GM18951 (cell line): ENCODE measurements around the gene EIF2D.
"Not testable (repeated sequence)": the region's sequence is repeated elsewhere in the genome, so short reads cannot be mapped to it uniquely, and the experiment has no call there.

Experiments used
- POLR2A ChIP-seq: IDR thresholded peaks from 4 replicates; pipeline ENCODE4 v1.6.1; 2011; ENCODE audit warnings: mild to moderate bottlenecking; ENCODE audit not compliant: insufficient read length, insufficient read depth; ENCODE audit errors: extremely low read depth
- in situ Hi-C: fragments of 300-500 bp; cut with MboI; formaldehyde crosslinking; loops from one replicate; pipeline ENCODE4 v1.12.0; 2022; ENCODE audit warnings: low sequenced_read_pairs, mixed read lengths, inconsistent platforms; ENCODE audit not compliant: unreplicated experiment

The EIF2D gene

DNA sequence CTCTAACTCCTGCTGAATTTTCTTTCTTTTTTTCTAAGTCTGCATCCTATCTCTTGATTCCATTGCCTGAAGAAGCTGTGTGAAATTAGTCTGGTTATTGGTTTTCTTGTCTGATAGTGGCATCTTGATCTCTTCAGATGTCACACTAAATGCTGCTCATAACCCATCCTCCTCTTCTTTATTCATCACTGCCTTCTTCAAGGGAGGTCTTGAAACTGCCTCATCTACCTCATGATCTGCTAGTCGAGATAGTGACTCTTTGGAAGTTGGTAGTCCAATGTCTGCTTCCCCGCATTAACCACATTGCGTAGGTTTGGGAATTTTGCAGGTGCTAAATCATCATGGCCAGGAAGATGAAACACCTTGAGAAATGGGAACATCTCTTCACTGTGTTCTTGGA lies 38.7 kb upstream of the EIF2D start:
- TF ChIP-seq POLR2A, result no peak
- in situ Hi-C loops, result no loop called here

DNA sequence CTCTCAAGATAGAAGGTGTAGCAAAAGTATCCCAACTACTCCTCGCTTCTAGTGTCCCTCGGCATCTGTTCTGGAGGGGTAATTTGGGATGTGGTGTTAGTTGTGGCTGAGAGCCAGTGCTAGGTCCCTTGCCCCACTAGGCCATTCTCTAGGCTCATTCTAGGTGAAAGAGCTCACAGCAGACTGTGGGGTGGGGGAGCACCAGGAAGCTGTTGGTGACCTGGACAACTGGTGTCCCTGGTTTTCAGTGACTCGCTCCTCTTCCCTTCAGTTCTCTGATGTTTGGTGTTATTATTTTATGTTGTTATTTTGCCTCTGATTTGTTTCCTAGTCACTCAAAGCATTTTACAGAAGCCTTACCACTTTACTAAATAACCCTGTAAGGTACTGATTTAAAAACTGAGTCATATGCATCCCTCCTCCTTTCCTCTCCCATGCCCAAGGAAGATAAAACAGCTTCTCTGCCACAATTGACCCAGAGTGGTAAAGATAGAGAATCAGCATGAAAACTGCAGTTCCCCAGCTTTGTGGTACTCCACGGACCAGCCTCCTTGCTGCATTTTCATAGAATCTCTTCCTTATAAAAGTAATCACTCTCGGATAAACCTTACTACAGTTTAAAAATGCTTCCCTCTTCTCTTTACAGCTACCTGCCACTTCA lies 37.1 kb upstream of the EIF2D start:
- in situ Hi-C loops, result no loop called here
- TF ChIP-seq POLR2A, result no peak

DNA sequence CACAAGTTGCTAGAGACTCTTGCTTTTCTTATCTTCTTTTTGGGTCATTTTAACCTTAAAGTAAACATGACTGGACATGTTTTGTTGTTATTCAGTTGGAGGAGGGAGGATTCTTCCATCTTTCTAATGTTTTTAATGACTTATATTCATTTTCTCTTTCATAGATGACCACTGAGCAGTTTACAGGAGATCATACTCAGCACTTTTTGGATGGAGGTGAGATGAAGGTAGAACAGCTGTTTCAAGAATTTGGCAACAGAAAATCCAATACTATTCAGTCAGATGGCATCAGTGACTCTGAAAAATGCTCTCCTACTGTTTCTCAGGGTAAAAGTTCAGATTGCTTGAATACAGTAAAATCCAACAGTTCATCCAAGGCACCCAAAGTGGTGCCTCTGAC lies 35.0 kb upstream of the EIF2D start:
- TF ChIP-seq POLR2A, result no peak
- in situ Hi-C loops, result no loop called here

DNA sequence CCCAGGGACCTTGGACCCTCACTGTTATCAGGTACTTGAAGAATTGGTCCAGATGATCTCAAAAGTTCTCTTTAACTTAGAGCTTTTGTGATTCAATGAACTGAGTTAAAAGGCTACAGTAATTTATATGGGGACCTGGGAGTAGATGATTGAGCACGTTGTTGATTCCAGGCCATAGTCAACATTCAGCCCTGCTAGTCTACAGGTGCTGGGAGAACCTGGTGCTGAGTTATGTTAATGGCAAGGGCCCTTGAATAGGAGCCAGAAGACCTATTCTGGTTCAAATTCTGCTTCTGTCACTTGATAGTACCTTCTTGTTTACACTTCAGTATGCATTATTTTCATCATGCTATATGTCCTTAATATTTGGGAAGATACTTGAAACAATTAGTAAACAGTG lies 34.2 kb upstream of the EIF2D start:
- TF ChIP-seq POLR2A, result no peak
- in situ Hi-C loops, result no loop called here

DNA sequence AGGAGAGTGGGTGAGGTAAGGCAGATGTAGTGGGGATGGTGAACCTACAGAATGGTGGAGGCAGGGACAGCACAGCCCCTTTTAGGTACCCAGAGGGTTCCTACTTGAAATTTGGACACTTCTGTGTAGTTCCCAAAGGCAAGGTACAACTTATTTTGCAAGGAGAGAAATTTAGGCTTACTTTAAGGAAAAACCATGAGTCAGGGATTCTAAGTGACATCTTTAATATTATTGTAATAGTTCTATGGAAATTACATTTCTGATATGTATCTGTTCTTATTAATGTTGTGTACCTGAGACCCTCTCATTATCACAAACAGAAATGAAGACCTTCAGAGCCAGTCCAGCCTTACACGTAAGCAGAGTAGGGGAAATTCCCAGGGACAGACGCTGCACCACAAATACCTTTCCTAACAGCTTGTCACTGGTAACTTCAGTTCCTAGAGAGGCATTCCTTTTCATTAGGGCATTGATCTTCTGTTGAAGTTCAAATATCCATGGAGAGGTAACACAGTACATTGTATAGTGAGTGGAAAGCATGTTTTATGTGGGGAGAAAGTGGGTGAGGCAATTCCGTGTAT lies 30.9 kb upstream of the EIF2D start:
- no peak for TF ChIP-seq POLR2A
- in situ Hi-C loops, result no loop called here

DNA sequence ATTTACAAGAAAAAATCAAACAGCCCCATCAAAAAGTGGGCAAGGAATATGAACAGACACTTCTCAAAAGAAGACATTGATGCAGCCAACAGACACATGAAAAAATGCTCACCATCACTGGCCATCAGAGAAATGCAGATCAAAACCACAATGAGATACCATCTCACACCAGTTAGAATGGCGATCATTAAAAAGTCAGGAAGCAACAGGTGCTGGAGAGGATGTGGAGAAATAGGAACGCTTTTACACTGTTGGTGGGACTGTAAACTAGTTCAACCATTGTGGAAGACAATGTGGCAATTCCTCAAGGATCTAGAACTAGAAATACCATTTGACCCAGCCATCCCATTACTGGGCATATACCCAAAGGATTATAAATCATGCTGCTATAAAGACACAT lies 29.8 kb upstream of the EIF2D start:
- in situ Hi-C loops, result not testable (repeated sequence)

DNA sequence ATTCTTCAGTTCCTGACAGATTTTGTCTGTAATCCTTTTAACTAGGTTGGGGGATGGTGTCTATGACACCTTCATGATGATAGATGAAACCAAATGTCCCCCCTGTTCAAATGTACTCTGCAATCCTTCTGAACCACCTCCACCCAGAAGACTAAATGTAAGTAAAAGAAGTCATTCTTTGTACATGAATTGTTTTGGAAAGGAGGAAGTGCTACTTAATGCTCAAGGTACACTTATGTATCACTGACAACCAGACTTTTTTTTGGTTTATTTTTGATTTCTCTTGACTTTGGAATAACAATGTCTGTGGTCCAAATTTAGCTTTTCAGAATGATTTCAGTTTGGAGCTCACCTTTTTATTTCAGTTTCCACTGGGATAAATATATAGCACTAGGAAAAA lies 25.3 kb upstream of the EIF2D start:
- no peak for TF ChIP-seq POLR2A
- in situ Hi-C loops, result no loop called here

DNA sequence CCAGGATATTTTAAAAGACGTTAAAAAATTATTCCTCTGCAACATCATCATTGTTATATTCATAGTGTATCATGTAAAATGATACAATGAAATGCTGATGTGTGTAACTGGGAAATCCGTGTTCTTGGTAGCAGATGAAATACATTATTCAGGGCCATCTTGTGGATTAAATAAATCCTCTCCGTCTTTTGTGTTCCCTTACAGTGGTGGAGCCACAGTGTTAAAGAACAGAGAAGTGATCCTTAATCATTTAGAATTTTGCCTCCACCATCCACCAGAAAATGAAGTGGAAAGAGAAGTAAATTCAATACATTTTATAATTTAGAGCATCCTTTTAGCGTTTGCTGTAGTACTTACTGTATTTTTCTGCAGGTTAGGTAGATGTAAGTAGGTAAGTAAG lies 24.4 kb upstream of the EIF2D start:
- in situ Hi-C loops, result no loop called here
- TF ChIP-seq POLR2A, result no peak

DNA sequence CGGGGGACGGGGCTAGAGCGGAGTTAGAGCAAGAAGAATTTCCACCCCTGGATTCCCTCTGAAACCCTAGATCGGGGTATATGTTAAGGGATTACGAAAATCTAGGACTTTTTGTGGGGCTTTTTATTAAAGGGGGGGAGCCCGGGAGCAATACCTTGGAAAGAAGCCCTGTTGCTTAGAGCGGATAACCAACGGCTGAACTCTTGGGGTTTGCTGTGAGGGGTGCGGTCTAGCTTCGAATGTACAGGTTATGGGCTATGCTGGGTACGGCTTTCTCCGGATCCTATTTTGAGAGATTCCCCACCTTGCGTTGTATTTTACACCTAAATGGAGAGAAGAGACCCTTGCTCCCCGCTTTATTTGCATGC lies 23.7 kb upstream of the EIF2D start:
- no peak for TF ChIP-seq POLR2A
- in situ Hi-C loops, result no loop called here

DNA sequence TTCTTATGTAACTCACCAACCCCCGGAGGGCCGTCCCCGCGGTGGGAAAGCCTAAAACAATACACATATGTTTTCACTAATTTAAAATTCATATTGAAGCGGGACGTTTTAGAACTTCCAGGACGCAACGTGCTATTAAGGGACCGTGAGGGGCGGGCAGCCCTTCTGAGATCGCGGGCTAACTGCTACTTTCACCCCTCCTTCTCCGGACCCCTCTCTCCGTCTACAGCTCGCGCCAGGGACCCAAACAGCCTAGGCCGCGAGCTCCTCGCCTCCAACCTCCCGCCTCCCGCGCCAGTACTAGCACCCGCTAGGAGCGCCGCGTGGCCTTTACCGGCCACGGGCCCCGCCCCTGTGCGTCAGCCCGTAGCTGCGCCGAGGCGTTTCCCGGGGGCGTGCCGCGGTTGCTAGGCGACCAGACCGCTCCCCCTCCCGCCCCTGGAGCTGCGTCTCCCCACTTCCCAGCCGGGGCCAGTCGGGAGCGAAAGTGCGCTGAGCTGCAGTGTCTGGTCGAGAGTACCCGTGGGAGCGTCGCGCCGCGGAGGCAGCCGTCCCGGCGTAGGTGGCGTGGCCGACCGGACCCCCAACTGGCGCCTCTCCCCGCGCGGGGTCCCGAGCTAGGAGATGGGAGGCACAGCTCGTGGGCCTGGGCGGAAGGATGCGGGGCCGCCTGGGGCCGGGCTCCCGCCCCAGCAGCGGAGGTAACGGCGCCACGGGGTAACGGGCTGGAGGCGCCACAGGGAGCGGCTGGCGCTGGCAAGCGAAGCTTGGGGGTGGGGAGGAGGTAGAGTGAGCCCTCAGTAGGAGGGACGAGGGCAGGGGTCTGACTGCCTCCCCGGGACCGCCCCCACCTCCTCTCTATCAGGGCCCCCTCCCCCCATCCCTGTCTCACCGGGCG lies 23.1 kb upstream of the EIF2D start, which contains the start of gene DYRK3:
Gene DYRK3, plus strand, starts transcription at position 457 of the 898 bp plus-strand sequence. Its CDS starts 168 bp downstream, at position 625.
- TF ChIP-seq POLR2A, result peak; percentile 88
- in situ Hi-C loops, result no loop called here

DNA sequence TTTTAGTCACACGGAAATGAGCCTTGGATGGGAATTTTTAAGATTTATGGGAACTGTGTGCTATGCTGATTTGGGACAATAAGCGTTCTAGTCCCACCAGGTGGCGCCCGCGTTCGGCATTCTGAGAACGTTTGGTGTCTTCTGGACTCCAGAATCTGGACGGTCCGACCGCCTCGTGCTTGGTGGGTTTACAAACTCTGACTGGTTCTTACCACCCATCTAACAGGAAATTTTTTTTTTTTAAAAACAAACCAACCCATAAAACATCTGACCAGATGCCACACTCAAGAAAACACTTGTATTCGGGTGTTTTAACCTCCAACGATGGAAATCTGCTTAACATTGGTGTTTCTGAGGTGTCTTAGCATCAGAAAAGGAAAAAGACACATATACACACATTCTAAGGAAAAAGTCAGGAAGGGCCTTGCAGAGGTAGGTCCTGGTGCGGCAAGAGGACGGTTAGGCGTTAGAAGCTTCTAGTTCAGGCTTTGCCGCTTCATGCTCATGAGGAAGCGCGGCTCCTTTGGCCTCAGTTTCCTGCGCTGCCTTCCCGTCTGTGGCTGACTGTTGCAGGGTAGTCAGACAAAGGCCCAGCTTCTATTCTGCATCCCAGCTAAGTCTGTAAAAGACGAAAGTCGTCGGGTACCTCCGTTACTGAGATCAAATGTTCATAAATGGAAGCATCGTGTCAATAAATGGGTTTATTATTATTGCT lies 22.3 kb upstream of the EIF2D start:
- no peak for TF ChIP-seq POLR2A
- in situ Hi-C loops, result no loop called here

DNA sequence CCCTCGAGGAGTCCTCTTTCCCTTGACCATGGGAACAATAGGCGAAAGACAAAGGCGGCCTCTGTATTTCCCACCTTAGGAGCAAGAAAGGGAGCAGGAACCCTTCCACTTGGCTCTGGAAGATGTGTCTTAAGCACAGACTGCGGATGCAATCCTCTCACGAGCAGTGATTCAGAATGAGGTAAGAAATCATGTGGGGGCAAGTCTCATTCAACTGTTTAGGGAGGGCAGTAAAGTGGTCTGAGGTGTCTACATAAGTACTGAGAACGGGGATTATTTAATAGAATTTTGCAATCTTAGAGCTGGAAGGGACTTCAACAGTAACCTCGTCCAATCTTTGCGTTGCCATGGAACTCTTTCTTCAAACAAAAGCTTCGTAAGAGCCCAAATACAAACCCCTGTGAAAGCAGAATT lies 21.4 kb upstream of the EIF2D start:
- TF ChIP-seq POLR2A, result no peak
- in situ Hi-C loops, result no loop called here

DNA sequence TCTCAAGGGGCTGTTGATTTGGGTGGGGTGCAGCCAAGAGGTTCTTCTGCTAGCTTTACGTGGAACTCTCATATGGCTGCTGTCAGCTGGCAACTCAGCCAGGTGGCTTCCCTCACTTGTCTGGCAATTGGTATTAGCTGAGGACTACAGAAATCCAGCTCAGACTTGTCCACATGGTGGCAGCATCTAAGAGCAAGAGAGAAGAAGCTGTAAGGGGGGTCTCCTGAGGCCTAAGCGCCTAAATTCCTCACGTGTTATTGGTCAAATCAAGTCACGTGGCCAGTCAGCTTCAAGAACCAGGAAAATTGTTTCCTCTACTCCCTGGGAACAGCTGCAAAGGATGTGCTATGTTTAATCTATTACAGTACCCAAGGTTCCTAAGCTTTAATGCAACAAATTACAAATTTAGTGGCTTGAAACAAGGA lies 18.8 kb upstream of the EIF2D start:
- in situ Hi-C loops, result no loop called here
- TF ChIP-seq POLR2A, result no peak
